Stomach (tissue), 4 donors: Measurements from ENCODE around the gene CTIF.

Experiments used
- CTCF ChIP-seq, 7 experiments: fragments of 450-650 bp in 4 of 7; fragments of 200-600 bp in 3 of 7; sonication (generic) in 3 of 7; IDR thresholded peaks; one replicate each; pipeline ENCODE4 v1.5.1; 2016 to 2019; ENCODE audit warnings: antibody characterized with exemption in 7 of 7, control low read depth in 2 of 7, mild to moderate bottlenecking in 1 of 7
- EP300 ChIP-seq: sonication (generic); formaldehyde crosslinking; IDR thresholded peaks from one replicate; pipeline ENCODE4 v1.6.1; 2017; ENCODE audit warnings: antibody characterized with exemption
- POLR2A ChIP-seq, 4 donors: fragments of 450-650 bp; IDR thresholded peaks; one replicate each; pipeline ENCODE4 v1.6.1; 2016; ENCODE audit warnings: antibody characterized with exemption in 4 of 4, control low read depth in 2 of 4, mild to moderate bottlenecking in 1 of 4, moderate library complexity in 1 of 4
- POLR2AphosphoS5 ChIP-seq, 3 donors: sonication (generic); formaldehyde crosslinking; IDR thresholded peaks; one replicate each; pipeline ENCODE4 v1.6.1; 2016; ENCODE audit warnings: antibody characterized with exemption in 3 of 3

- TF ChIP-seq CTCF (IDR thresholded peaks at IDR 0.05) (no peak), POLR2A (IDR thresholded peaks at IDR 0.05) (no peak), EP300 (no peak), POLR2AphosphoS5 (IDR thresholded peaks at IDR 0.05) (no peak)
Observed at GRCh38 chr18:48689548-48689947, 150.7 kb downstream of the CTIF start.
